ENCODE measurements around the gene SLC1A3.

GRCh38 chr5:36733183-36733582 lies 126.8 kb downstream of the SLC1A3 start:
- TF ChIP-seq, protein P1, sequence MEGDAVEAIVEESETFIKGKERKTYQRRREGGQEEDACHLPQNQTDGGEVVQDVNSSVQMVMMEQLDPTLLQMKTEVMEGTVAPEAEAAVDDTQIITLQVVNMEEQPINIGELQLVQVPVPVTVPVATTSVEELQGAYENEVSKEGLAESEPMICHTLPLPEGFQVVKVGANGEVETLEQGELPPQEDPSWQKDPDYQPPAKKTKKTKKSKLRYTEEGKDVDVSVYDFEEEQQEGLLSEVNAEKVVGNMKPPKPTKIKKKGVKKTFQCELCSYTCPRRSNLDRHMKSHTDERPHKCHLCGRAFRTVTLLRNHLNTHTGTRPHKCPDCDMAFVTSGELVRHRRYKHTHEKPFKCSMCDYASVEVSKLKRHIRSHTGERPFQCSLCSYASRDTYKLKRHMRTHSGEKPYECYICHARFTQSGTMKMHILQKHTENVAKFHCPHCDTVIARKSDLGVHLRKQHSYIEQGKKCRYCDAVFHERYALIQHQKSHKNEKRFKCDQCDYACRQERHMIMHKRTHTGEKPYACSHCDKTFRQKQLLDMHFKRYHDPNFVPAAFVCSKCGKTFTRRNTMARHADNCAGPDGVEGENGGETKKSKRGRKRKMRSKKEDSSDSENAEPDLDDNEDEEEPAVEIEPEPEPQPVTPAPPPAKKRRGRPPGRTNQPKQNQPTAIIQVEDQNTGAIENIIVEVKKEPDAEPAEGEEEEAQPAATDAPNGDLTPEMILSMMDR (IDR thresholded peaks at IDR 0.05) = no peak
- no peak for TF ChIP-seq POLR2A (IDR thresholded peaks at IDR 0.05)

All from body of pancreas (tissue), 4 donors.